HepG2 (cell line): ENCODE data around the gene TKFC. TPM values are rescaled to one million over a fixed set of nuclear protein-coding genes. Genes with fewer than 3 reads are reported as not detected.

Experiments used
- FLYWCH1 ChIP-seq: sonication (generic); formaldehyde crosslinking; IDR thresholded peaks from 2 replicates; pipeline ENCODE4 v1.8.1; 2023; ENCODE audit warnings: mild to moderate bottlenecking, missing genetic modification reagents
- FOXK1 ChIP-seq: sonication (generic); formaldehyde crosslinking; IDR thresholded peaks from 2 replicates; pipeline ENCODE4 v1.4.0; 2020; ENCODE audit warnings: low read depth, missing genetic modification reagents, borderline replicate concordance
- HOMEZ ChIP-seq: IDR thresholded peaks from 2 replicates; pipeline ENCODE4 v1.6.1; 2016; ENCODE audit warnings: low read depth
- KAT2B ChIP-seq: fragments of 150-350 bp; IDR thresholded peaks from 2 replicates; pipeline ENCODE4 v1.6.1; 2014; ENCODE audit warnings: low read depth, low read length, borderline replicate concordance
- KLF16 ChIP-seq, 2 experiments: sonication (generic) in 1 of 2; formaldehyde crosslinking in 1 of 2; IDR thresholded peaks; 2 replicates each; pipeline versions ENCODE4 v1.6.1 to v1.8.0; 2016 to 2023; ENCODE audit warnings: missing genetic modification reagents in 2 of 2, missing compliant biosample characterization in 1 of 2
- NONO ChIP-seq, 2 experiments: fragments of 450-650 bp in 1 of 2; sonication (generic) in 1 of 2; formaldehyde crosslinking in 1 of 2; IDR thresholded peaks in 1 of 2; conservative IDR thresholded peaks in 1 of 2; 2 replicates each; pipeline versions ENCODE4 v1.6.1 to v1.8.0; 2017 to 2022; ENCODE audit warnings: mild to moderate bottlenecking in 1 of 2, missing genetic modification reagents in 1 of 2, moderate library complexity in 1 of 2
- SMARCC2 ChIP-seq: fragments of 450-650 bp; IDR thresholded peaks from 2 replicates; pipeline ENCODE4 v1.6.1; 2017; ENCODE audit warnings: antibody characterized with exemption, mild to moderate bottlenecking
- ZNF615 ChIP-seq: sonication (generic); formaldehyde crosslinking; IDR thresholded peaks from 2 replicates; pipeline ENCODE4 v1.5.0; 2020; ENCODE audit warnings: mild to moderate bottlenecking, missing genetic modification reagents, borderline replicate concordance
- ZNF747 ChIP-seq: sonication (generic); formaldehyde crosslinking; IDR thresholded peaks from 2 replicates; pipeline ENCODE4 v1.8.1; 2023; ENCODE audit warnings: missing genetic modification reagents, mild to moderate bottlenecking, borderline replicate concordance
- polyA plus RNA-seq, 8 experiments: library from polyadenylated mRNA; depleted of rRNA in 3 of 8; stranded (reverse) in 7 of 8; unstranded in 1 of 8; fragments of >200 nt; fragmentation: Illumina TruSeq in 4 of 8; extraction: Trizol in 4 of 8; gene quantifications; 2 replicates each; pipeline versions ENCODE4 v1.2.1 to v1.2.3, GENCODE V29; 2011 to 2016; ENCODE audit warnings: low read depth in 4 of 8, missing spikeins in 1 of 8, mixed read lengths in 1 of 8; ENCODE audit not compliant: insufficient read depth in 1 of 8
- total RNA-seq, 5 experiments: library from RNA; depleted of rRNA; stranded (reverse); fragments of >200 nt; fragmentation: Illumina TruSeq; extraction: Trizol; gene quantifications; 2 replicates each; pipeline ENCODE4 v1.2.3, GENCODE V29; 2016; ENCODE audit warnings: low read depth in 1 of 5
- TF ChIP-seq, protein P1 (sequence below): IDR thresholded peaks from 2 replicates; pipeline ENCODE4 v1.6.1; 2018; ENCODE audit warnings: missing genetic modification reagents, mild to moderate bottlenecking, missing compliant biosample characterization
- TF ChIP-seq, protein P2 (sequence below): sonication (generic); formaldehyde crosslinking; IDR thresholded peaks from 2 replicates; pipeline ENCODE4 v1.4.0; 2020; ENCODE audit warnings: low read depth, missing genetic modification reagents
- TF ChIP-seq, protein P3 (sequence below), 2 experiments: sonication (generic) in 1 of 2; formaldehyde crosslinking in 1 of 2; IDR thresholded peaks; 2 replicates each; pipeline versions ENCODE4 v1.4.0 to v1.6.1; 2018 to 2020; ENCODE audit warnings: missing genetic modification reagents in 2 of 2, borderline replicate concordance in 1 of 2, low read depth in 1 of 2, mild to moderate bottlenecking in 1 of 2, missing biosample characterization in 1 of 2
- TF ChIP-seq, protein P4 (sequence below): IDR thresholded peaks from 2 replicates; pipeline ENCODE4 v1.6.1; 2016; ENCODE audit warnings: missing compliant biosample characterization, missing genetic modification reagents, borderline replicate concordance
- TF ChIP-seq, protein P5 (sequence below): sonication (generic); formaldehyde crosslinking; IDR thresholded peaks from 2 replicates; pipeline ENCODE4 v1.8.0; 2022; ENCODE audit warnings: mild to moderate bottlenecking, missing genetic modification reagents, moderate library complexity

TKFC gene
- total and polyA plus RNA-seq, 2 of the 13 experiments (the other 11 are each of a cell fraction or from before 2014, with no cell fraction given): 147 to 197 TPM

- TF ChIP-seq, protein P1, sequence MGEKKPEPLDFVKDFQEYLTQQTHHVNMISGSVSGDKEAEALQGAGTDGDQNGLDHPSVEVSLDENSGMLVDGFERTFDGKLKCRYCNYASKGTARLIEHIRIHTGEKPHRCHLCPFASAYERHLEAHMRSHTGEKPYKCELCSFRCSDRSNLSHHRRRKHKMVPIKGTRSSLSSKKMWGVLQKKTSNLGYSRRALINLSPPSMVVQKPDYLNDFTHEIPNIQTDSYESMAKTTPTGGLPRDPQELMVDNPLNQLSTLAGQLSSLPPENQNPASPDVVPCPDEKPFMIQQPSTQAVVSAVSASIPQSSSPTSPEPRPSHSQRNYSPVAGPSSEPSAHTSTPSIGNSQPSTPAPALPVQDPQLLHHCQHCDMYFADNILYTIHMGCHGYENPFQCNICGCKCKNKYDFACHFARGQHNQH: peak; percentile 35; the same call in 1 of the 2 replicates
- TF ChIP-seq, protein P2, sequence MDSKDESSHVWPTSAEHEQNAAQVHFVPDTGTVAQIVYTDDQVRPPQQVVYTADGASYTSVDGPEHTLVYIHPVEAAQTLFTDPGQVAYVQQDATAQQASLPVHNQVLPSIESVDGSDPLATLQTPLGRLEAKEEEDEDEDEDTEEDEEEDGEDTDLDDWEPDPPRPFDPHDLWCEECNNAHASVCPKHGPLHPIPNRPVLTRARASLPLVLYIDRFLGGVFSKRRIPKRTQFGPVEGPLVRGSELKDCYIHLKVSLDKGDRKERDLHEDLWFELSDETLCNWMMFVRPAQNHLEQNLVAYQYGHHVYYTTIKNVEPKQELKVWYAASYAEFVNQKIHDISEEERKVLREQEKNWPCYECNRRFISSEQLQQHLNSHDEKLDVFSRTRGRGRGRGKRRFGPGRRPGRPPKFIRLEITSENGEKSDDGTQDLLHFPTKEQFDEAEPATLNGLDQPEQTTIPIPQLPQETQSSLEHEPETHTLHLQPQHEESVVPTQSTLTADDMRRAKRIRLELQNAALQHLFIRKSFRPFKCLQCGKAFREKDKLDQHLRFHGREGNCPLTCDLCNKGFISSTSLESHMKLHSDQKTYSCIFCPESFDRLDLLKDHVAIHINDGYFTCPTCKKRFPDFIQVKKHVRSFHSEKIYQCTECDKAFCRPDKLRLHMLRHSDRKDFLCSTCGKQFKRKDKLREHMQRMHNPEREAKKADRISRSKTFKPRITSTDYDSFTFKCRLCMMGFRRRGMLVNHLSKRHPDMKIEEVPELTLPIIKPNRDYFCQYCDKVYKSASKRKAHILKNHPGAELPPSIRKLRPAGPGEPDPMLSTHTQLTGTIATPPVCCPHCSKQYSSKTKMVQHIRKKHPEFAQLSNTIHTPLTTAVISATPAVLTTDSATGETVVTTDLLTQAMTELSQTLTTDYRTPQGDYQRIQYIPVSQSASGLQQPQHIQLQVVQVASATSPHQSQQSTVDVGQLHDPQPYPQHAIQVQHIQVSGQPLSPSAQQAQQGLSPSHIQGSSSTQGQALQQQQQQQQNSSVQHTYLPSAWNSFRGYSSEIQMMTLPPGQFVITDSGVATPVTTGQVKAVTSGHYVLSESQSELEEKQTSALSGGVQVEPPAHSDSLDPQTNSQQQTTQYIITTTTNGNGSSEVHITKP (CRISPR knock-in tag): no peak; the same call in 1 of the 2 replicates
- TF ChIP-seq, protein P3, sequence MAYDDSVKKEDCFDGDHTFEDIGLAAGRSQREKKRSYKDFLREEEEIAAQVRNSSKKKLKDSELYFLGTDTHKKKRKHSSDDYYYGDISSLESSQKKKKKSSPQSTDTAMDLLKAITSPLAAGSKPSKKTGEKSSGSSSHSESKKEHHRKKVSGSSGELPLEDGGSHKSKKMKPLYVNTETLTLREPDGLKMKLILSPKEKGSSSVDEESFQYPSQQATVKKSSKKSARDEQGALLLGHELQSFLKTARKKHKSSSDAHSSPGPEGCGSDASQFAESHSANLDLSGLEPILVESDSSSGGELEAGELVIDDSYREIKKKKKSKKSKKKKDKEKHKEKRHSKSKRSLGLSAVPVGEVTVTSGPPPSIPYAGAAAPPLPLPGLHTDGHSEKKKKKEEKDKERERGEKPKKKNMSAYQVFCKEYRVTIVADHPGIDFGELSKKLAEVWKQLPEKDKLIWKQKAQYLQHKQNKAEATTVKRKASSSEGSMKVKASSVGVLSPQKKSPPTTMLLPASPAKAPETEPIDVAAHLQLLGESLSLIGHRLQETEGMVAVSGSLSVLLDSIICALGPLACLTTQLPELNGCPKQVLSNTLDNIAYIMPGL (CRISPR knock-in tag; IDR thresholded peaks at IDR 0.05; ENCODE audit: borderline replicate concordance in 1 of 2, low read depth in 1 of 2): peak; percentile 16 to 24; a peak in 1 of 4 replicates
- TF ChIP-seq KLF16 (CRISPR knock-in tag; IDR thresholded peaks at IDR 0.05) (no peak), HOMEZ (0 out of 2 replicates have a peak, but pooled peaks have one; percentile 27), FLYWCH1 (CRISPR knock-in tag) (no peak), FOXK1 (peak; percentile 49; the same call in 1 of the 2 replicates), NONO (IDR thresholded peaks at IDR 0.05) (no peak), NONO (CRISPR knock-in tag; conservative IDR thresholded peaks at IDR 0.05) (peak; percentile 81), ZNF747 (CRISPR knock-in tag) (peak; percentile 71; the same call in 1 of the 2 replicates), ZNF615 (no peak), KAT2B (no peak), SMARCC2 (no peak)
- TF ChIP-seq, protein P4, sequence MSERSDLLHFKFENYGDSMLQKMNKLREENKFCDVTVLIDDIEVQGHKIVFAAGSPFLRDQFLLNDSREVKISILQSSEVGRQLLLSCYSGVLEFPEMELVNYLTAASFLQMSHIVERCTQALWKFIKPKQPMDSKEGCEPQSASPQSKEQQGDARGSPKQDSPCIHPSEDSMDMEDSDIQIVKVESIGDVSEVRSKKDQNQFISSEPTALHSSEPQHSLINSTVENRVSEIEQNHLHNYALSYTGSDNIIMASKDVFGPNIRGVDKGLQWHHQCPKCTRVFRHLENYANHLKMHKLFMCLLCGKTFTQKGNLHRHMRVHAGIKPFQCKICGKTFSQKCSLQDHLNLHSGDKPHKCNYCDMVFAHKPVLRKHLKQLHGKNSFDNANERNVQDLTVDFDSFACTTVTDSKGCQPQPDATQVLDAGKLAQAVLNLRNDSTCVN (CRISPR knock-in tag): 0 out of 2 replicates have a peak, but pooled peaks have one; percentile 19
- TF ChIP-seq, protein P5, sequence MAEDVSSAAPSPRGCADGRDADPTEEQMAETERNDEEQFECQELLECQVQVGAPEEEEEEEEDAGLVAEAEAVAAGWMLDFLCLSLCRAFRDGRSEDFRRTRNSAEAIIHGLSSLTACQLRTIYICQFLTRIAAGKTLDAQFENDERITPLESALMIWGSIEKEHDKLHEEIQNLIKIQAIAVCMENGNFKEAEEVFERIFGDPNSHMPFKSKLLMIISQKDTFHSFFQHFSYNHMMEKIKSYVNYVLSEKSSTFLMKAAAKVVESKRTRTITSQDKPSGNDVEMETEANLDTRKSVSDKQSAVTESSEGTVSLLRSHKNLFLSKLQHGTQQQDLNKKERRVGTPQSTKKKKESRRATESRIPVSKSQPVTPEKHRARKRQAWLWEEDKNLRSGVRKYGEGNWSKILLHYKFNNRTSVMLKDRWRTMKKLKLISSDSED (CRISPR knock-in tag): no peak
Observed at GRCh38 chr11:61369372-61370348, 36.6 kb downstream of the TKFC start (continued).
